Effector CD8-positive, alpha-beta T cell (primary cell): ENCODE results near the gene POLR2J.

Experiments used
- DNase-seq: peaks from one replicate; lab custom pipeline; 2025; lab: John Stamatoyannopoulos, UW

The POLR2J gene

DNA sequence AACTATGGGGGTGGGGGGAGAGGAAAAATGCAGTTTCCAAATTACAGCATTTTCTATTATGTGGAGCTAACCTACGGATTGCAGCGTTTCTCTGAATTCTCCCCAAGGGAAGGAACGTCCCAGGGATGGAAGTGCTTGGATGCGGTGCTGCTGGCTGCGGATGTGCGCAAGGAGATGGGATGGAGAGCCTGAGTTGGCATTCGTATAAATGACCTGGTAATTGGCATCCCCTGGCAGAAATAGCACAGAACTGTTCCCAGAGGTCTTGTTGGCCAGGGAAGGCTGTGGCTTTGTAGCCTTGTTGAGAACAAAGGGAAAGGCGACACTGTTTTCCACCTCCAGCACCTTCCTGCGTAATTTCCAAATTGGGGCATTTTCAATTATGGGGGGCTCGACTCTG lies 42.6 kb downstream of the POLR2J start:
- no peak for DNase-seq

DNA sequence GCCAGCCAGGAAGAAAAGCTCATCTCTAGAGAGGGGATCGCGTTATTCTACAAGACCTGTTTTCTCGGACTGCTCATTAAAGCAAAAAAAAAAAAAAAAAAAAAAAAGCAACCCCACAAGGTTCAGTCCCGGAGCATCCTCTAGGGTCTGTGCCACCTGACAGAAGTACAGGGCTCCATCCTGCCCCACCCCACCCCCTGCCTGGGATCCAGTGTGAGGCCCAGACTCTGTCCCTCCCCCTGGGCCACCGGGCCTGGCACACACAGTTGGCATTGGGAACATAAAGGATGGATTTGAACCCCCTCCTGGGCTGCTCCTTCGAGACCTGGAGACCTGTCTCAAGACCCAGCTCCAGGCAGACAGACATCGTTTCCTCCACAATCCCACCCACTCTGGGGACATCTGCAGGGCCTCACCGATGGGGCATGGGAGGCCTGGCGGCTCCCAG lies 44.7 kb downstream of the POLR2J start:
- no peak for DNase-seq

DNA sequence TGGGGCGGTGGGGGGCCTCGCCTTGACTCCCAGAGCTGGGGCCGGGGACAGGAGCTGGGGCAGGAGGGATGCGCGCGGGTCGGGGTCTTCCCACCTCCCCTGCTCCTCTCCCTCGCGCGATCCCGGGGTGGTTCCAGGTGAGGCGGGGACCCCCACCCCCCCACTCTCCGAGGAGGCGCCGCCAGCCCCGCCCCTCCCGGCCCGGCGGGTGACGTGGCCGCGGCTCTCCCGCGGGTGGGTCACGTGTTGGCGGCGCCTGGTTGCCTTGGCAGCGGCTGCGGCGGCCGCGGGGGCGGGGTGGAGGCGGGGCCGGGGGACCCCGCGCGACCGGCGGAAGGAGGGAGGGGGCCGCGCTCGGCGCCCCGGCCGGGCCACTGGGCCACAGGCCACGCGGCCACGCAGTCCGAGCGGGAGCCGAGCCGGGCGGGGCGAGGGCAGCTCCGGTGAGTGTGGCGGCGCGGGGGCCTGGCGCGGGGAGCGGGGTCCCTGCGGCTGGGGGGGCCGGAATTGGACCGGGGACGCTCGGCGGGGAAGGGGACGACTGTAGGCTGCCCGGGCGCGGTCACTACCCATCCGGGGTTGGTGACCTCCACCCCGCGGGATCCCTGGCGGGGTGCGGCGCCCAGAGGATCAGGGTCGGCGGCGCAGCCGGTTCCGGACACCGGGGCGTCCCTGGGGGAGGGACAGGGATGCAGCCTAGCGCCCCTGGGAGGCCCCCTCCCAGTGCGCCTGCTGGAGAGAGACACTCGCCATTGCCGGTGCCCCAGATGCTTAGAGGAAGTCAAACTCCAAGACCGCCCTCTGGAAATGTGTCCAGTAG lies 45.3 kb downstream of the POLR2J start, which contains the start of gene ORAI2:
TSS of gene ORAI2 (plus strand) at position 357 of the 820 bp plus-strand sequence. CDS start 5,382 bp downstream, outside the sequence.
- peak; percentile 78 for DNase-seq

DNA sequence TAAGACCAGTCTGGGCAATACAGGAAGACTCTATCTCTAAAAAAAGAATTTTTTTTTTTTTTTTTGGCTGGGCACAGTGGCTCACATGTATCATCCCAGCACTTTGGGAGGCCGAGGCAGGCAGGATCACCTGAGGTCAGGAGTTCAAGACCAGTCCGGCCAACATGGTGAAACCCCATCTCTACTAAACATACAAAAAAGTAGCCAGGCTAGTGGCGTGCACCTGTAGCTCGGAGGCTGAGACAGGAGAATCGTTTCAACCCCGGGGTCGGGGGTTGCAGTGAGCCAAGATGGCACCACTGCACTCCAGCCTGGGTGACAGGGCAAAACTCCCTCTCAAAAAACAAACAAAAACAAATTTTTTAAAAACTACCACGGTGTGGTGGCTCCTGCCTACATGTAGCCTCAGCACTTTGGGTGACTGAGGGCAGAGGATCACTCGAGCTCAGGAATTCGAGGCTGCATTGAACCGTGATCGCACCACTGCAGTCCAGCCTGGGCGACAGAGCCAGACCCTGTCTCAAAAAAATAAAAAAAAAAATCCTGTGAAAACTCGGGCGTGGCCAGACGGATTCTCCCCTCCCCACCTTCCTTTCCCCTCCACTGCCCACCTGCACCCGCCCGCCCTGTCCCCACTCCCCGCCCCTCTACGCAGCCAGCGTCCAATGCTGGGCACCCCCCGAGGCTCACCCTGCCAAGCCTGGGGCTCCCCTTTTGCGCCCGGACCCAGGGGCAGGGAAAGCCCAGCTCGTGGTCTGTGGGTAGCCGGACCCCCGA lies 46.1 kb downstream of the POLR2J start:
- DNase-seq: peak; percentile 58

DNA sequence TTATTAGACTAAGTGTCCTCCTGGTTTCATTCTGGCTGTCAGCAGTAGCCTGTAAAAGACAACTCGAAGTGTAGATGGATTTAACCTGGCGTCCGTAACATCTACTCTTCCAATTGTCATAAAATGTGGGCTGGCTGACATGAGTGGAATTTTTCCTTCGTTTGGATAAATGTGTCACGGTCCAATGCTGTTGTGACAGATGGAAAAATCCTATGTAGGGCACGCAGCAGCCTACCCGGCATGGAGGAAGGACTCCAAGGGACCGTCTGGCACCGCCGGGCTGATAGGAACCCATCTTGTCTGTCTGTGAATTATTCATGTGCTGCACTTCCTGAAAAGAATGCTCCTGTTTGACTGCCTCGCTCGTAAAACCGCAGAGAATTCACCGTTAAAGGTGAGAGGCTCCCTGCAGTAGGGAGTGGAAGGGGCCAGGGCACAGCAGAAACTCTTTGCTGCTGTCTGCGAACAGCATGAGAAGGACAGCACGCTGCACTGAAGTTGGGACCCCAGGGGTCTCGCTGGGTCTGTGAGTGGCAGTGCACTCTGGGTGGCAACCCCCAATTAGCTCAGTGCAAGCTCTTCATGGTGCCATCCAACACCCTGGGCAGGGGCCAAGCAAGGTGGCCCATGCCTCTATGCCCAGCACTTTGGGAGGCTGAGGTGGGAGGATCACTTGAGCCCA lies 47.0 kb downstream of the POLR2J start:
- DNase-seq: peak; percentile 46

DNA sequence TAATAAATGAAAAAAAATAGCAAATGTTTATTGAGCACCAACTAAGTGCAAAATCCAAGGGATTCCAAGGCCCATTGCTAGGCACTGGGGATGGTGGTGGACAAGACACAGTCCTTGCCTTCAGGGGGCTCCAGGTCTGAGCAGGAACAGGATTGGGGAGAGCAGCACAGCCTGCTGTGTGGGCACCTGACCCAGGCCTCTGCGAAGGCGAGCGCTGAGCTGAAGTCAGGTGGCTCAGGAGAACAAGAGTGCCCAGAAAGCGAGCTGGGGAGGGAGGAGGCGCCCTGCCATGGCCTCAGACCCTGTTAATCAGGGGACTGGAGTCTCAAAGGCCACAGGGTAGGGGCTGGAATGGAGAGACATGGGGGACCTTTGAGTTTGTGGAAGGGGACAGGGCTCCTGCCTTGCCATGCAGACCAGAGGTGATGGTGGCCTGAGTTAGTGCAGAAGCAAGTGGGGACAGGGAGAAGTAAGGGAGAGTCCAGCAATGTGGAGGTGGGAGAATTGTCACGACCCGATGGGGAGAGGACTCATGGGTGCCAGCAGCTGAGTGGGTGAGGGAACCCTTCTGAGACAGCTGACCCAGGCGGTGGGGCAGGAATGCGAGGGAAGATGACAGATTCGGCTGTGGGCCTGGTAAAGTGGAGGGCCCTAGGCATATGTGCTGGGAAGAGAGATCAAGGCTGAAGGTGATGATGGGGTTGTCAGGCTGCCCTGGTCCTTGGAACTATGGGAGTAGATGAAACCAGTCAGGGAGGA lies 49.4 kb downstream of the POLR2J start:
- no peak for DNase-seq

DNA sequence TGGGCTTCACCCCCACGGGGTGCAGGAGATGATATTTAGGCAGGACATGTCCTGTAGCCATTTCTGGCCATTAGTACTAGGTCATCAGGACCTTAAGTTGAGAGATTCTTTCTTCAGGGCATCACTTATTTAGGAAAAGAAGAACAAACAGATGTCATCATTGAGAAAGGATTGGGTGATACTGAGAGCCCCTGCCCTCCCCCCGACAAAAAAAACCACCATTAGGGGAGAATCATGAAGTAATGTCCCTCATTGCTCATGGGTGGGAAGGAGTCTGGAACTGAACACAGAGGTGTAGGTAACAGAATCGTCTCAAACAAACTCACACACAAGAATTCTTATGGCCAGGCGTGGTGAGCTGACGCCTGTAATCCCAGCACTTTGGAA lies 51.7 kb downstream of the POLR2J start:
- no peak for DNase-seq

DNA sequence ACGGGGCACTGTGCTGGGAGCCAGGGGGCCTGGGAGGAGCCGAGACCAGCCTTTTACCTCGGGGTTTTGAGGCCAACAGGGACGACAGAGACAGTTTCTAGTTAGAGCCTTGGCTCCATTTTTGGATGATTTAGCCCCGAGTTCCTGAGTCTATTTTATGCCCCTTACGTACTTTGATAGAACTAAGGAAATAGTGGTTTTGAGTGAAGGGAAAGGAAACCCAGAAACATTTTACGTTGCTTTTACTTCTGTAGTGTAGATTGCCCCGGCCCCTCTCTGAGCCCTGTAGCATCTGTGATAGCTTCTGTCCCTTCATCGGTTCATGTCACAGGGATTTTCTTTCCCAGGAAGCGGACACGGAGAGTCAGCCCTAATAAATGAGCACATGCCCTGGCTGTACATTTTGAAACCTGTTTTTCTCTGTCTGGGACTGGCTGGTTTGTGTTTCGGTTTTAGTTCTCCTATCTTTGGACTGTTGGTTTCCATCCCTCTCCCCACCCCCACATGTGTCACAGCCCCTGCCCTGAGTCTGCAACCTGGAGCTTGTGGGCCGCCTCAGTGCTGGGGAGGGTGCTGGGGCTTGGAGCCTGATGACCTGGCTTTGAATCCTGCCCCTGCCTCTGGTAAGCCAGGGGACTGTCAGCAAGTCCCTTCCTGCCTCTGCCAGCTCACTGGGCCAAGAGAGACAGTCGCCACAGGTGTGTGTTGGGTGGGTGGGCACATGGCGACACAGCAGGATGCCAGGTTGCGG lies 52.3 kb downstream of the POLR2J start:
- DNase-seq: peak; percentile 31

DNA sequence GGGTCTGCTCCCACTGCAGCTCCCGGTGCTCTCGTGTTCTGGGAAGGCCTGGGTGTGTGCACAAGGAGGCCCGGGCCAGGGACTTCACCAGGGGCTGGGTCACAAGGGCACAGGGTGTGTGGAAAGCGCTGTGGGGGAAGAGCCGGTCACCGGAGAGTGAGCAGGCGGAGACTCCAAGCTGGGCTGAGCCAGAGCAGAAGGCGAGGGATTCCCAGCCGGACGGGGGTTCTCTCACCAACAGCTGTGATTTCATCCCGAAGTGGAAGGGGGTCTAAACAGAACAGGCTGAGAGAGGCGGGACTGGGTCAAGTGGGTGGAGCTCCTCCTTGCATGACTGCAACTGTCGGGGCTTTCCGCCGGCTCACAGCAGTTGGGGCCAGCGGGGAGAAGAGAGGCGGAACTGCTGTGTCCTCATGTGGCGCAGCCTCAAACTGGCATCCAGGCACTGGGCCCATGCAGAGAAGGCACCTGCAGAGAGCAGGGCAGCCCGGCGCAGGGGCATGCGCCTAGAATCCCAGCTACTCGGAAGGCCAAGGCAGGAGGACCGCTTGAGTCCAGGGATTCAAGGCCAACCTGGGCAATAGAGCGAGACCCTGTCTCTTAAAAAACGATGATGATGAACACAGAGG lies 53.0 kb downstream of the POLR2J start:
- DNase-seq: peak; percentile 72

DNA sequence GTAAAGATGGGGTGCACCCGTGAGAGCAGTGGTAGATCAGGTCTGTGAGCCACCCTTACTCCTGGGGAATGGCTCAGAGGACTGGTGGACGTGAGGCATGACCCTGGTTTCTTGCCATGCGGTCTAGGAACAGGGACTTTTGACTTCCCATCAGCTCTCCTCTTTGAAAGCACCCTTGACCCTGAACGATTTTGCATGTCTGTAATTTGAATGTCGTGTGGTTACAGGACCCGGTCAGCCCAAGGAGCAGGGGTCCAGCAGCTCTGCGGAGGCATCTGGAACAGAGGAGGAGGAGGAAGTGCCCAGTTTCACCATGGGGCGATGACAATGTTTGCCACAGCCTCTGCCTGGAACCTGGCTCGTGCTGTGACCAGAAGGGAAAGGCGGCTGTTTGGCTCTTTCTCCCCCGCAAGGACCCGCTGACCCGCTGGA lies 53.9 kb downstream of the POLR2J start:
- DNase-seq: no peak

DNA sequence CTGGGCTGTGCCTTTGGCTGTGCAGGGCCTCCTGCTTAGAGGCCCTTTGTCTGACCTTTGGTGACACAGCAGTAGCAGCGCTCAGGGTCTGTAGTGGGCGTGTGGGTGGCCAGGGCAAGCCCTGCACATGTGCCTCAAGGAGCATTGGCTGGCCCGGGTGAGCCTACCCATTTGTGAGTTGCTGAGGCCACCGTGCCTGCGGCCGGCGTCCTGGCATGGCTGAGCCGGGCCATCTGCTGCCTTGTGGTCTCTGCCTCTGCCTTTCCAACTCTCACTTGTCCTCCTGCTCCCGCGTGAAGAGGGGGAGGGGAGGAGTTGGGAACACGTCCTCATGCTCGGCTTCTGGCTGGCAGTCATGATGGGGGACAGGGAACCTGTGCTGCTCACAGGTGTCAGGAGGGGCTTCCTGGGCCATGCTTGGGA lies 54.6 kb downstream of the POLR2J start:
- no peak for DNase-seq
